IMR-90 (cell line): Measurements from ENCODE around the gene LHPP. TPM values are rescaled to one million over a fixed set of nuclear protein-coding genes. Genes with fewer than 3 reads are reported as not detected.

ENCODE experiments used
- ATAC-seq: fragments of 200-7000 bp; cut with Tn5 transposase; 2 replicates; pipeline ENCODE4 v1.9.1; 2020; ENCODE audit warnings: low read depth, mild to moderate bottlenecking, moderate library complexity
- BruUV-seq: library from RNA; stranded (reverse); fragments of 400-500 nt; replicated peaks from 2 replicates; lab custom pipeline; 2021; lab: Mats Ljungman, UMichigan
- CTCF ChIA-PET: fragments of 300-600 bp; formaldehyde crosslinking; extraction: SDS; loops from one replicate; lab custom pipeline; 2021; ENCODE audit warnings: antibody characterized with exemption; lab: Yijun Ruan, JAX
- POLR2A ChIA-PET: fragments of 300-600 bp; sonication (Branson Sonifier 250); formaldehyde crosslinking; loops from one replicate; lab custom pipeline; 2022; ENCODE audit warnings: antibody characterized with exemption; ENCODE audit not compliant: unreplicated experiment; lab: Charles Lee
- DNase-seq: peaks from one replicate; pipeline ENCODE4 v3.0.0; 2013
- H2AFZ ChIP-seq: replicated peaks from 2 replicates; pipeline ENCODE3; 2013; ENCODE audit warnings: low read length, mild to moderate bottlenecking; ENCODE audit not compliant: poor library complexity
- H2AK5ac ChIP-seq: 2 replicates; pipeline ENCODE4 v1.6.1; 2013; ENCODE audit warnings: low read depth, low read length, inconsistent platforms
- H2AK9ac ChIP-seq: replicated peaks from 2 replicates; pipeline ENCODE3; 2013; ENCODE audit warnings: mild to moderate bottlenecking, low read depth, low read length, moderate library complexity; ENCODE audit not compliant: poor library complexity
- H2BK120ac ChIP-seq: 2 replicates; pipeline ENCODE4 v1.6.1; 2013; ENCODE audit warnings: low read depth, low read length, inconsistent platforms
- H2BK15ac ChIP-seq: 3 replicates; pipeline ENCODE4 v1.6.1; 2013; ENCODE audit warnings: low read depth, low read length, inconsistent platforms
- H2BK20ac ChIP-seq: 2 replicates; pipeline ENCODE4 v1.6.1; 2013; ENCODE audit warnings: low read depth, mild to moderate bottlenecking, inconsistent platforms, low read length, moderate library complexity
- H2BK5ac ChIP-seq: 2 replicates; pipeline ENCODE4 v1.6.1; 2013; ENCODE audit warnings: mild to moderate bottlenecking, low read depth, low read length, inconsistent platforms; ENCODE audit not compliant: poor library complexity, severe bottlenecking
- H3K14ac ChIP-seq: replicated peaks from 2 replicates; pipeline ENCODE4 v1.6.1; 2013; ENCODE audit warnings: low read depth, low read length, inconsistent platforms
- H3K18ac ChIP-seq: 2 replicates; pipeline ENCODE4 v1.6.1; 2013; ENCODE audit warnings: low read depth, low read length, control low read depth
- H3K23ac ChIP-seq: 2 replicates; pipeline ENCODE4 v1.6.1; 2013; ENCODE audit warnings: low read depth, low read length, inconsistent platforms
- H3K27ac ChIP-seq: 2 replicates; pipeline ENCODE4 v1.5.1; 2013; ENCODE audit warnings: mild to moderate bottlenecking, control low read depth, low read length; ENCODE audit not compliant: insufficient read depth
- H3K27me3 ChIP-seq: 2 replicates; pipeline ENCODE4 v1.6.1; 2013; ENCODE audit warnings: low read length; ENCODE audit not compliant: control insufficient read depth, insufficient read depth
- H3K36me3 ChIP-seq: 2 replicates; pipeline ENCODE4 v1.6.1; 2013; ENCODE audit warnings: low read length, mixed read lengths; ENCODE audit not compliant: control insufficient read depth, insufficient read depth
- H3K4ac ChIP-seq: 2 replicates; pipeline ENCODE4 v1.6.1; 2013; ENCODE audit warnings: low read depth, low read length, inconsistent platforms
- H3K4me1 ChIP-seq: 2 replicates; pipeline ENCODE4 v1.6.1; 2013; ENCODE audit warnings: low read length, mixed read lengths; ENCODE audit not compliant: control insufficient read depth, insufficient read depth
- H3K4me2 ChIP-seq: 2 replicates; pipeline ENCODE4 v1.6.1; 2013; ENCODE audit warnings: low read depth, mild to moderate bottlenecking, control low read depth, low read length, moderate library complexity
- H3K4me3 ChIP-seq: 2 replicates; pipeline ENCODE4 v1.5.1; 2013; ENCODE audit warnings: low read depth, mild to moderate bottlenecking, control low read depth, low read length, moderate library complexity; ENCODE audit not compliant: insufficient read depth
- H3K56ac ChIP-seq: 2 replicates; pipeline ENCODE4 v1.6.1; 2013; ENCODE audit warnings: low read length, inconsistent platforms; ENCODE audit not compliant: insufficient read depth; ENCODE audit errors: extremely low read depth
- H3K79me1 ChIP-seq, 2 experiments: 2 replicates each; pipeline ENCODE4 v1.6.1; 2013; ENCODE audit warnings: low read length in 2 of 2, inconsistent platforms in 1 of 2, low read depth in 1 of 2
- H3K9ac ChIP-seq: 2 replicates; pipeline ENCODE4 v1.6.1; 2013; ENCODE audit warnings: low read depth, low read length, control low read depth
- H3K9me1 ChIP-seq: 2 replicates; pipeline ENCODE4 v1.6.1; 2013; ENCODE audit warnings: low read length, inconsistent platforms; ENCODE audit not compliant: insufficient read depth
- H3K9me3 ChIP-seq: 2 replicates; pipeline ENCODE4 v1.6.1; 2013; ENCODE audit warnings: low read length; ENCODE audit not compliant: control insufficient read depth, insufficient read depth
- H4K20me1 ChIP-seq: 2 replicates; pipeline ENCODE4 v1.6.1; 2013; ENCODE audit warnings: low read length, inconsistent platforms; ENCODE audit not compliant: insufficient read depth
- H4K5ac ChIP-seq: 2 replicates; pipeline ENCODE4 v1.6.1; 2013; ENCODE audit warnings: mild to moderate bottlenecking, low read depth, low read length, control low read depth
- H4K8ac ChIP-seq, 2 experiments: 2 replicates each; pipeline ENCODE4 v1.6.1; 2013; ENCODE audit warnings: low read depth in 2 of 2, low read length in 2 of 2, control low read depth in 1 of 2, inconsistent platforms in 1 of 2
- H4K91ac ChIP-seq: 2 replicates; pipeline ENCODE4 v1.6.1; 2013; ENCODE audit warnings: low read depth, low read length, inconsistent platforms; ENCODE audit not compliant: insufficient read depth
- BHLHE40 ChIP-seq: fragments of 150-350 bp; IDR thresholded peaks from 2 replicates; pipeline ENCODE4 v1.6.1; 2016; ENCODE audit warnings: mild to moderate bottlenecking, low read depth, low read length
- CEBPB ChIP-seq: IDR thresholded peaks from 2 replicates; pipeline ENCODE4 v1.6.1; 2012; ENCODE audit warnings: low read depth, low read length, improper control_type of control experiment
- CHD1 ChIP-seq: IDR thresholded peaks from 2 replicates; pipeline ENCODE4 v1.6.1; 2012; ENCODE audit warnings: low read depth, low read length, improper control_type of control experiment
- FOS ChIP-seq: fragments of 150-350 bp; IDR thresholded peaks from 2 replicates; pipeline ENCODE4 v1.6.1; 2016; ENCODE audit warnings: low read depth, low read length
- MAFK ChIP-seq: IDR thresholded peaks from 2 replicates; pipeline ENCODE4 v1.6.1; 2012; ENCODE audit warnings: low read depth, low read length, improper control_type of control experiment
- MAZ ChIP-seq: IDR thresholded peaks from 2 replicates; pipeline ENCODE4 v1.6.1; 2012; ENCODE audit warnings: low read depth, mild to moderate bottlenecking, low read length, improper control_type of control experiment, moderate library complexity, borderline replicate concordance
- MXI1 ChIP-seq: IDR thresholded peaks from 2 replicates; pipeline ENCODE4 v1.6.1; 2012; ENCODE audit warnings: low read depth, mild to moderate bottlenecking, low read length, moderate library complexity, borderline replicate concordance
- NFE2L2 ChIP-seq: fragments of 150-350 bp; IDR thresholded peaks from 2 replicates; pipeline ENCODE4 v1.6.1; 2016; ENCODE audit warnings: low read depth, mild to moderate bottlenecking, low read length
- POLR2A ChIP-seq: IDR thresholded peaks from 2 replicates; pipeline ENCODE4 v1.6.1; 2012; ENCODE audit warnings: mild to moderate bottlenecking, low read depth, low read length
- RAD21 ChIP-seq: IDR thresholded peaks from 2 replicates; pipeline ENCODE4 v1.6.1; 2012; ENCODE audit warnings: low read length, improper control_type of control experiment
- RCOR1 ChIP-seq: IDR thresholded peaks from 2 replicates; pipeline ENCODE4 v1.6.1; 2012; ENCODE audit warnings: mild to moderate bottlenecking, low read length, improper control_type of control experiment; ENCODE audit not compliant: insufficient replicate concordance
- RFX5 ChIP-seq: IDR thresholded peaks from 2 replicates; pipeline ENCODE4 v1.8.0; 2012; ENCODE audit warnings: low read depth, mild to moderate bottlenecking, low read length, moderate library complexity
- SMC3 ChIP-seq: fragments of 150-350 bp; IDR thresholded peaks from 2 replicates; pipeline ENCODE4 v1.6.1; 2016; ENCODE audit warnings: low read depth, mild to moderate bottlenecking, antibody characterized with exemption, low read length, moderate library complexity
- WGBS, 2 experiments: methylation state at CpG; one replicate each; pipeline versions ENCODE4 v1.1.5 to v1.1.7; 2013; ENCODE audit warnings: missing lambda C conversion rate in 2 of 2; ENCODE audit not compliant: insufficient read length in 1 of 2; ENCODE audit errors: extremely low coverage in 2 of 2; 5-methylcytosine and 5-hydroxymethylcytosine counted together
- dilution Hi-C: fragments of 300-500 bp; cut with HindIII; formaldehyde crosslinking; loops from one replicate; pipeline ENCODE4 v1.14.3; 2018; ENCODE audit warnings: low sequenced_read_pairs; ENCODE audit not compliant: unreplicated experiment
- in situ Hi-C: fragments of 300-500 bp; cut with MboI; formaldehyde crosslinking; loops from 3 replicates; pipeline ENCODE4 v1.14.3; 2019; ENCODE audit warnings: low sequenced_read_pairs, inconsistent platforms, mixed read lengths
- intact Hi-C: fragments of 100-400 bp; cut with micrococcal nuclease; formaldehyde crosslinking; loops from 2 replicates; pipeline ENCODE4 v1.10.0; 2022
- polyA plus RNA-seq, 3 experiments: library from polyadenylated mRNA; depleted of rRNA; stranded (reverse); fragments of >200 nt; gene quantifications; 2 replicates each; pipeline ENCODE4 v1.2.3, GENCODE V29; 2012; ENCODE audit warnings: low replicate concordance in 1 of 3
- total RNA-seq: library from RNA; depleted of rRNA; stranded (reverse); fragments of >200 nt; gene quantifications from 2 replicates; pipeline ENCODE4 v1.2.3, GENCODE V29; 2012
- TF ChIP-seq, protein P1 (sequence below): fragments of 150-350 bp; IDR thresholded peaks from 2 replicates; pipeline ENCODE4 v1.6.1; 2016; ENCODE audit warnings: low read depth, mild to moderate bottlenecking, low read length, moderate library complexity, borderline replicate concordance
- TF ChIP-seq, protein P2 (sequence below): conservative IDR thresholded peaks from 2 replicates; pipeline ENCODE4 v1.5.1; 2012; ENCODE audit warnings: mild to moderate bottlenecking, low read depth, low read length, improper control_type of control experiment
- TF ChIP-seq, protein P3 (sequence below): fragments of 150-350 bp; IDR thresholded peaks from 2 replicates; pipeline ENCODE4 v1.6.1; 2017; ENCODE audit warnings: mild to moderate bottlenecking, antibody characterized with exemption, low read length, low read depth

LHPP gene
- total and polyA plus RNA-seq, 2 of the 4 experiments (the other 2 are of a cell fraction), result 2.7 to 8.3 TPM

DNA sequence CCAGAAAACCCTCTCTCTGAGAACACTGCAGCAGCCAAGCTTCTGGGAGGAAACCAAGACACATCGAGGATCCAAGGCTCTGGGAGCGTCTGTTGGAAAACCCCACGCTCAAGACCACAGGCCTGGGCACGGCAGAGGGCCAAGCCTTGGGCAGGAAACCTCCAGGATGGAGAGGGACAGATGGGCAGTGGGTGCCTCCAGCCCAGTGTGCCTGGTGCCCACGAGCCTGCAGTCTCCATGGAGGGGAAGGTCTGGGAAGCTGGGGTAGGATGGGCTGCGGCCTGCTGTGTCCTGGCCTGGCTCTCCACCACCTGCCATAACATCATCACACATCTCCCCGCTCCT, 186.5 kb downstream of the LHPP start:
- intact Hi-C loops (loop anchor here (5.0 kb wide), 1 partner anchor 94 kb away; the partner anchor contains the start of gene FAM53B), dilution Hi-C loops (no loop called here), in situ Hi-C loops (no loop called here)
- Histone ChIP-seq H3K4ac (peak overlapping the region; percentile 64), H3K27ac (no peak overlapping the region), H2BK120ac (peak overlapping the region; percentile 14; the same call in 1 of the 2 replicates), H3K4me3 (no peak overlapping the region), H3K23ac (0 out of 2 replicates have a peak overlapping the region, but pooled peaks have one; percentile 33), H3K9me3 (no peaks in the 10 kb centered on the region), H4K8ac (peak overlapping the region in 1 of 2 experiments; percentile 79; a peak in 3 of 4 replicates), H3K18ac (no peak overlapping the region), H3K36me3 (no peaks in the 10 kb centered on the region), H2BK20ac (peak overlapping the region; percentile 16; the same call in 1 of the 2 replicates), H3K9me1 (peaks cover 33% of the 10 kb centered on the region), H3K79me1 (peaks cover 20 to 30% of the 10 kb centered on the region in 2 experiments; a peak in 3 of 4 replicates), H2BK15ac (no peak overlapping the region), H3K27me3 (no peaks in the 10 kb centered on the region), H2BK5ac (peak overlapping the region; percentile 28), H3K4me1 (peaks cover 27% of the 10 kb centered on the region), H3K9ac (no peak overlapping the region), H3K4me2 (no peak overlapping the region), H4K5ac (peak overlapping the region; percentile 24; the same call in 1 of the 2 replicates), H2AK5ac (peak overlapping the region; percentile 77), H2AK9ac (peak overlapping the region; percentile 57), H3K14ac (peak overlapping the region; percentile 36), H4K20me1 (no peaks in the 10 kb centered on the region; the same call in 1 of the 2 replicates), H4K91ac (peak overlapping the region; percentile 47; the same call in 1 of the 2 replicates), H2AFZ (peak overlapping the region; percentile 82), H3K56ac (no peak overlapping the region)
- no peak for TF ChIP-seq CEBPB
- no peak for TF ChIP-seq NFE2L2
- TF ChIP-seq, protein P1, sequence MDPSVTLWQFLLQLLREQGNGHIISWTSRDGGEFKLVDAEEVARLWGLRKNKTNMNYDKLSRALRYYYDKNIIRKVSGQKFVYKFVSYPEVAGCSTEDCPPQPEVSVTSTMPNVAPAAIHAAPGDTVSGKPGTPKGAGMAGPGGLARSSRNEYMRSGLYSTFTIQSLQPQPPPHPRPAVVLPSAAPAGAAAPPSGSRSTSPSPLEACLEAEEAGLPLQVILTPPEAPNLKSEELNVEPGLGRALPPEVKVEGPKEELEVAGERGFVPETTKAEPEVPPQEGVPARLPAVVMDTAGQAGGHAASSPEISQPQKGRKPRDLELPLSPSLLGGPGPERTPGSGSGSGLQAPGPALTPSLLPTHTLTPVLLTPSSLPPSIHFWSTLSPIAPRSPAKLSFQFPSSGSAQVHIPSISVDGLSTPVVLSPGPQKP, result no peak
- TF ChIP-seq CHD1, result no peak
- TF ChIP-seq POLR2A, result no peak
- TF ChIP-seq MXI1, result no peak
- TF ChIP-seq MAFK, result no peak
- TF ChIP-seq, protein P2, sequence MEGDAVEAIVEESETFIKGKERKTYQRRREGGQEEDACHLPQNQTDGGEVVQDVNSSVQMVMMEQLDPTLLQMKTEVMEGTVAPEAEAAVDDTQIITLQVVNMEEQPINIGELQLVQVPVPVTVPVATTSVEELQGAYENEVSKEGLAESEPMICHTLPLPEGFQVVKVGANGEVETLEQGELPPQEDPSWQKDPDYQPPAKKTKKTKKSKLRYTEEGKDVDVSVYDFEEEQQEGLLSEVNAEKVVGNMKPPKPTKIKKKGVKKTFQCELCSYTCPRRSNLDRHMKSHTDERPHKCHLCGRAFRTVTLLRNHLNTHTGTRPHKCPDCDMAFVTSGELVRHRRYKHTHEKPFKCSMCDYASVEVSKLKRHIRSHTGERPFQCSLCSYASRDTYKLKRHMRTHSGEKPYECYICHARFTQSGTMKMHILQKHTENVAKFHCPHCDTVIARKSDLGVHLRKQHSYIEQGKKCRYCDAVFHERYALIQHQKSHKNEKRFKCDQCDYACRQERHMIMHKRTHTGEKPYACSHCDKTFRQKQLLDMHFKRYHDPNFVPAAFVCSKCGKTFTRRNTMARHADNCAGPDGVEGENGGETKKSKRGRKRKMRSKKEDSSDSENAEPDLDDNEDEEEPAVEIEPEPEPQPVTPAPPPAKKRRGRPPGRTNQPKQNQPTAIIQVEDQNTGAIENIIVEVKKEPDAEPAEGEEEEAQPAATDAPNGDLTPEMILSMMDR, result no peak
- no peak for TF ChIP-seq BHLHE40
- TF ChIP-seq RAD21, result no peak
- no peak for TF ChIP-seq SMC3
- TF ChIP-seq, protein P3, sequence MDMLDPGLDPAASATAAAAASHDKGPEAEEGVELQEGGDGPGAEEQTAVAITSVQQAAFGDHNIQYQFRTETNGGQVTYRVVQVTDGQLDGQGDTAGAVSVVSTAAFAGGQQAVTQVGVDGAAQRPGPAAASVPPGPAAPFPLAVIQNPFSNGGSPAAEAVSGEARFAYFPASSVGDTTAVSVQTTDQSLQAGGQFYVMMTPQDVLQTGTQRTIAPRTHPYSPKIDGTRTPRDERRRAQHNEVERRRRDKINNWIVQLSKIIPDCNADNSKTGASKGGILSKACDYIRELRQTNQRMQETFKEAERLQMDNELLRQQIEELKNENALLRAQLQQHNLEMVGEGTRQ, result no peak
- no peak for TF ChIP-seq RFX5
- no peak for TF ChIP-seq MAZ
- no peak for TF ChIP-seq RCOR1
- TF ChIP-seq FOS, result no peak
- ChIA-PET CTCF (interaction anchor here (1.3 kb wide), 1 partner anchor 93 kb away, joined by 4 read pairs; no protein-coding TSS in a partner anchor), POLR2A (no interaction called here)
- no CpG with 5 or more reads among the region's 7 CpGs for WGBS, 2 experiments
- BruUV-seq, result no TSS peak
- DNase-seq (no peak), ATAC-seq (no peak)
